PC-3 (cell line): ENCODE data around the gene HBE1. TPM values are rescaled to one million over a fixed set of nuclear protein-coding genes. Genes with fewer than 3 reads are reported as not detected.

Experiments used
- ATAC-seq: fragments of 200-7000 bp; cut with Tn5 transposase; 2 replicates; pipeline ENCODE4 v1.9.1; 2020; ENCODE audit warnings: mild to moderate bottlenecking, moderate library complexity
- BruUV-seq: library from RNA; stranded (reverse); fragments of 400-500 nt; replicated peaks from 2 replicates; lab custom pipeline; 2021; lab: Mats Ljungman, UMichigan
- CTCF ChIA-PET: fragments of 300-600 bp; sonication (Branson Sonifier 250); formaldehyde crosslinking; loops from one replicate; lab custom pipeline; 2022; ENCODE audit warnings: antibody characterized with exemption; lab: Charles Lee
- POLR2A ChIA-PET: fragments of 300-600 bp; sonication (Branson Sonifier 250); formaldehyde crosslinking; loops from one replicate; lab custom pipeline; 2022; ENCODE audit warnings: antibody characterized with exemption; ENCODE audit not compliant: unreplicated experiment; lab: Charles Lee
- DNase-seq: peaks from one replicate; pipeline ENCODE4 v3.0.0-alpha.2; 2015
- H2AFZ ChIP-seq: fragments of 300-600 bp; sonication (generic); 2 replicates; pipeline ENCODE4 v1.6.0; 2016; ENCODE audit warnings: antibody characterized with exemption, low read length
- H3F3A ChIP-seq: fragments of 300-600 bp; sonication (generic); one replicate; pipeline ENCODE4 v1.6.0; 2017; ENCODE audit warnings: antibody characterized with exemption, low read length, control low read depth, mild to moderate bottlenecking; ENCODE audit not compliant: unreplicated experiment
- H3K27ac ChIP-seq: fragments of 300-600 bp; sonication (generic); 2 replicates; pipeline ENCODE4 v1.5.1; 2016; ENCODE audit warnings: mild to moderate bottlenecking, low read length
- H3K27me3 ChIP-seq: fragments of 300-600 bp; sonication (generic); 2 replicates; pipeline ENCODE4 v1.6.1; 2016; ENCODE audit warnings: low read length, mixed read lengths
- H3K36me3 ChIP-seq: fragments of 300-600 bp; sonication (generic); 2 replicates; pipeline ENCODE4 v1.6.1; 2016; ENCODE audit warnings: low read depth, mixed run types, low read length, mixed read lengths
- H3K4me1 ChIP-seq: fragments of 300-600 bp; sonication (generic); 2 replicates; pipeline ENCODE4 v1.5.1; 2016; ENCODE audit warnings: low read length; ENCODE audit not compliant: insufficient read depth
- H3K4me2 ChIP-seq: fragments of 300-600 bp; sonication (generic); 2 replicates; pipeline ENCODE4 v1.6.0; 2016; ENCODE audit warnings: low read length
- H3K4me3 ChIP-seq: fragments of 300-600 bp; sonication (generic); 2 replicates; pipeline ENCODE4 v1.5.1; 2016; ENCODE audit warnings: mild to moderate bottlenecking, low read length, mixed read lengths
- H3K79me2 ChIP-seq: fragments of 300-600 bp; sonication (generic); 2 replicates; pipeline ENCODE4 v1.6.1; 2017; ENCODE audit warnings: low read length, mixed read lengths
- H3K9ac ChIP-seq: fragments of 300-600 bp; sonication (generic); 2 replicates; pipeline ENCODE4 v1.6.0; 2016; ENCODE audit warnings: mild to moderate bottlenecking, low read length
- H3K9me2 ChIP-seq: fragments of 300-600 bp; sonication (generic); replicated peaks from 2 replicates; pipeline ENCODE4 v1.6.1; 2016; ENCODE audit warnings: mixed run types, low read length, mixed read lengths
- H3K9me3 ChIP-seq: fragments of 300-600 bp; sonication (generic); 2 replicates; pipeline ENCODE4 v1.6.1; 2016; ENCODE audit warnings: low read length, mixed read lengths
- H4K20me1 ChIP-seq: fragments of 300-600 bp; sonication (generic); 2 replicates; pipeline ENCODE4 v1.6.1; 2016; ENCODE audit warnings: low read length, mixed read lengths
- EZH2 ChIP-seq: fragments of 300-600 bp; sonication (generic); IDR thresholded peaks from one replicate; pipeline ENCODE4 v1.6.1; 2017; ENCODE audit warnings: antibody characterized with exemption, mild to moderate bottlenecking, low read length; ENCODE audit not compliant: unreplicated experiment
- EZH2phosphoT487 ChIP-seq: fragments of 300-600 bp; sonication (generic); IDR thresholded peaks from 2 replicates; pipeline ENCODE4 v1.6.1; 2018; ENCODE audit warnings: mild to moderate bottlenecking, antibody characterized with exemption, low read length, borderline replicate concordance
- intact Hi-C: fragments of 100-400 bp; cut with micrococcal nuclease; formaldehyde crosslinking; loops from 2 replicates; pipeline ENCODE4 v1.9.0; 2023
- total RNA-seq: library from RNA; depleted of rRNA; stranded (reverse); fragments of >200 nt; gene quantifications from 2 replicates; pipeline ENCODE4 v1.2.3, GENCODE V29; 2014
- TF ChIP-seq, protein P1 (sequence below): fragments of 300-600 bp; sonication (generic); conservative IDR thresholded peaks from 2 replicates; pipeline ENCODE4 v1.5.1; 2017; ENCODE audit warnings: antibody characterized with exemption, low read depth, mild to moderate bottlenecking, low read length

HBE1 gene
- total RNA-seq, 1 experiment from 2014 or later, result 0.62 TPM

DNA sequence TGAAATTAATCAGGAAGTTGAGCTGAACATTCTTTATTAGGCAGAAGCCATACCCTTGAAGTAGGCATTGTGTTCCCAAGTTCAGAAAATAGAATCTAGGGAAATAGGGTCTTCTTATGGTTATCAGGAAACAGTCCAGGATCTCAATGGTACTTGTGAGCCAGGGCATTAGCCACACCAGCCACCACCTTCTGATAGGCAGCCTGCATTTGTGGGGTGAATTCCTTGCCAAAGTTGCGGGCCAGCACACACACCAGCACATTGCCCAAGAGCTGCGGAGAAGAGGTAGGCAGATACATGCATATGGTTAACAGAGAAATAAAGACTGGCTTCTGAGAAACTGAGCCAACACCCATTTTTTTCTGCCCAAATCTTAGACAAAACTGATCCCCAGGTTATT, 36.9 kb downstream of the HBE1 start:
- DNase-seq, result no peak
- POLR2A ChIA-PET, result no interaction called here
- BruUV-seq, result no TSS peak

DNA sequence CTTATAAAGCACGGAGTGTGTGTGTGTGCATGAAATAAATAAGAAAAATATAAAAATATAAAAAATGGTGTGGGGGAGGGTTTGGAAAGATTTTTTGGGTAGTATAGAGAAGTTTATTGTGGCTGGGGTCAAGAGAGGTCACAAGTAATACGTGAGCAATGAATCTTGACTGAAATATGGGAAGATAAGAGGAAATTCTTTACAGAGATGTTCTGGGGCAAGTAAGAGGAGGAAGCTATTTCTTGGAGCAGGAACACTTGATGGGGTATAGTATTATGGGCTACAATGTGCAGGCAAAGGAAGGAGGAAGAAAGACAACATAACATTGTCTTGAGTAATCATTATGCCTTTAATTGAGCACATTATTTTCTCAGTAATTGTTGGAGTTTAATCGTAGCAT, 37.6 kb downstream of the HBE1 start:
- H3K4me2 ChIP-seq, result no peak overlapping the region
- no peaks in the 10 kb centered on the region for H3K27me3 ChIP-seq
- H3K4me1 ChIP-seq, result no peaks in the 10 kb centered on the region
- no peaks in the 10 kb centered on the region for H3K36me3 ChIP-seq
- no peak overlapping the region for H2AFZ ChIP-seq
- no peaks in the 10 kb centered on the region for H3K79me2 ChIP-seq
- no peak overlapping the region for H3K27ac ChIP-seq
- intact Hi-C loops, result no loop called here
- no peak overlapping the region for H3K9ac ChIP-seq
- ATAC-seq (no peak), DNase-seq (no peak)
- BruUV-seq, result no TSS peak
- ChIA-PET CTCF (no interaction called here), POLR2A (no interaction called here)
- H3K9me3 ChIP-seq, result no peaks in the 10 kb centered on the region
- TF ChIP-seq EZH2, result no peak
- H4K20me1 ChIP-seq, result no peaks in the 10 kb centered on the region
- H3K4me3 ChIP-seq, result no peak overlapping the region
- H3F3A ChIP-seq, result no peaks in the 10 kb centered on the region
- no peaks in the 10 kb centered on the region for H3K9me2 ChIP-seq

More for the DNA sequence above, 36.9 kb downstream of the HBE1 start:
- Histone ChIP-seq H3K9me2 (no peaks in the 10 kb centered on the region), H3K9ac (no peak overlapping the region), H3K9me3 (no peaks in the 10 kb centered on the region), H3K27ac (no peak overlapping the region), H3K79me2 (no peaks in the 10 kb centered on the region), H3K4me2 (no peak overlapping the region), H3K27me3 (no peaks in the 10 kb centered on the region), H3F3A (no peaks in the 10 kb centered on the region), H4K20me1 (no peaks in the 10 kb centered on the region), H3K36me3 (no peaks in the 10 kb centered on the region), H2AFZ (no peak overlapping the region), H3K4me1 (no peaks in the 10 kb centered on the region), H3K4me3 (no peak overlapping the region)
- ATAC-seq, result no peak
- TF ChIP-seq EZH2phosphoT487 (no peak), EZH2 (no peak)
- TF ChIP-seq, protein P1, sequence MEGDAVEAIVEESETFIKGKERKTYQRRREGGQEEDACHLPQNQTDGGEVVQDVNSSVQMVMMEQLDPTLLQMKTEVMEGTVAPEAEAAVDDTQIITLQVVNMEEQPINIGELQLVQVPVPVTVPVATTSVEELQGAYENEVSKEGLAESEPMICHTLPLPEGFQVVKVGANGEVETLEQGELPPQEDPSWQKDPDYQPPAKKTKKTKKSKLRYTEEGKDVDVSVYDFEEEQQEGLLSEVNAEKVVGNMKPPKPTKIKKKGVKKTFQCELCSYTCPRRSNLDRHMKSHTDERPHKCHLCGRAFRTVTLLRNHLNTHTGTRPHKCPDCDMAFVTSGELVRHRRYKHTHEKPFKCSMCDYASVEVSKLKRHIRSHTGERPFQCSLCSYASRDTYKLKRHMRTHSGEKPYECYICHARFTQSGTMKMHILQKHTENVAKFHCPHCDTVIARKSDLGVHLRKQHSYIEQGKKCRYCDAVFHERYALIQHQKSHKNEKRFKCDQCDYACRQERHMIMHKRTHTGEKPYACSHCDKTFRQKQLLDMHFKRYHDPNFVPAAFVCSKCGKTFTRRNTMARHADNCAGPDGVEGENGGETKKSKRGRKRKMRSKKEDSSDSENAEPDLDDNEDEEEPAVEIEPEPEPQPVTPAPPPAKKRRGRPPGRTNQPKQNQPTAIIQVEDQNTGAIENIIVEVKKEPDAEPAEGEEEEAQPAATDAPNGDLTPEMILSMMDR, result no peak
- CTCF ChIA-PET, result no interaction called here
- intact Hi-C loops, result no loop called here

DNA sequence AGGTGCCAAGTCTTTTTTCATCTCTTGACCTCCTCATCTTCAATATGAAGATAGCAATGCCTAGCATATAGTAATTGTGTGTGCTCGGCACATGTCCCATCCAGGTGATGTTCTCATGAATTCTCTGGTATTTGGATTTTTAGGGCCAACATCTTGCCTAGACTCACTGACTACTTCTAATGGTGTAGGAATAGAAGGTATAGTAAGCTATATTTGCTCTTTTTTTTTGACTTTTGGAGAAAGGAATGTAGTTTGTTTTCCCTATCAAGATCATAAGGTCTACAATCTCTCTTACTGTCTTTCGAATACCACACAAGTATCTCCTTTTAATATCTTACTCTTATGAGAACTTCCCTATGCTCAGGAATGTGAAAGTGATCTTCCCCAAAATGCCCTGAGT, 38.6 kb downstream of the HBE1 start:
- no peaks in the 10 kb centered on the region for H3K4me1 ChIP-seq
- CTCF ChIA-PET, result no interaction called here
- H3K9me3 ChIP-seq, result no peaks in the 10 kb centered on the region
- POLR2A ChIA-PET, result no interaction called here
- no peaks in the 10 kb centered on the region for H3K9me2 ChIP-seq
- intact Hi-C loops, result no loop called here
- DNase-seq, result no peak
- no peak overlapping the region for H3K4me2 ChIP-seq
- no peak overlapping the region for H2AFZ ChIP-seq
- TF ChIP-seq EZH2 (no peak), EZH2phosphoT487 (no peak)
- TF ChIP-seq, protein P1, result no peak
- no peak for ATAC-seq
- no peaks in the 10 kb centered on the region for H3K36me3 ChIP-seq
- H3K27me3 ChIP-seq, result no peaks in the 10 kb centered on the region
- H3K9ac ChIP-seq, result no peak overlapping the region
- H4K20me1 ChIP-seq, result no peaks in the 10 kb centered on the region
- no peak overlapping the region for H3K27ac ChIP-seq
- no peak overlapping the region for H3K4me3 ChIP-seq
- H3F3A ChIP-seq, result no peaks in the 10 kb centered on the region
- no peaks in the 10 kb centered on the region for H3K79me2 ChIP-seq
- no TSS peak for BruUV-seq
